Osteocyte (in vitro differentiated cells): Measurements from ENCODE around the gene ENPP7. TPM values are rescaled to one million over a fixed set of nuclear protein-coding genes. Genes with fewer than 3 reads are reported as not detected.

ENCODE experiments used
- DNase-seq: peaks from one replicate; pipeline ENCODE4 v3.0.0; 2021; ENCODE audit warnings: mixed read lengths; ENCODE audit not compliant: unreplicated experiment; ENCODE audit errors: extremely low spot score
- H3K27ac Mint-ChIP-seq: one replicate; pipeline ENCODE4 v1.8.0; 2021; ENCODE audit warnings: mild to moderate bottlenecking, mixed read lengths; ENCODE audit not compliant: unreplicated experiment
- H3K27me3 Mint-ChIP-seq: one replicate; pipeline ENCODE4 v1.8.0; 2021; ENCODE audit warnings: mixed read lengths; ENCODE audit not compliant: unreplicated experiment
- H3K36me3 Mint-ChIP-seq: one replicate; pipeline ENCODE4 v1.8.0; 2021; ENCODE audit warnings: mixed read lengths; ENCODE audit not compliant: unreplicated experiment
- H3K4me1 Mint-ChIP-seq: one replicate; pipeline ENCODE4 v1.8.0; 2021; ENCODE audit warnings: mixed read lengths; ENCODE audit not compliant: unreplicated experiment
- H3K4me3 Mint-ChIP-seq: one replicate; pipeline ENCODE4 v1.8.0; 2021; ENCODE audit warnings: mild to moderate bottlenecking, moderate library complexity, mixed read lengths; ENCODE audit not compliant: unreplicated experiment
- H3K9me3 Mint-ChIP-seq: one replicate; pipeline ENCODE4 v1.8.0; 2021; ENCODE audit warnings: mixed read lengths; ENCODE audit not compliant: unreplicated experiment
- CTCF ChIP-seq: fragments of 200-600 bp; sonication (generic); IDR thresholded peaks from 2 replicates; pipeline ENCODE4 v1.5.0; 2021; ENCODE audit warnings: antibody characterized with exemption, mild to moderate bottlenecking, moderate library complexity
- total RNA-seq: library from RNA; stranded (reverse); gene quantifications from 2 replicates; pipeline ENCODE4 v1.2.1, GENCODE V29; 2021

ENPP7 gene
- total RNA-seq, 1 donor from 2014 or later: not detected

GRCh38 chr17:79684132-79684985, 46.4 kb upstream of the ENPP7 start:
- TF ChIP-seq CTCF: no peak
- no peaks in the 10 kb centered on the region for H3K4me1 Mint-ChIP-seq
- no peak for DNase-seq
- no peaks in the 10 kb centered on the region for H3K36me3 Mint-ChIP-seq
- H3K9me3 Mint-ChIP-seq: no peaks in the 10 kb centered on the region
- H3K27me3 Mint-ChIP-seq: peaks cover 61% of the 10 kb centered on the region
- no peak overlapping the region for H3K4me3 Mint-ChIP-seq
- no peak overlapping the region for H3K27ac Mint-ChIP-seq

- no peaks in the 10 kb centered on the region for H3K36me3 Mint-ChIP-seq
- no peaks in the 10 kb centered on the region for H3K4me1 Mint-ChIP-seq
- peaks cover 64% of the 10 kb centered on the region for H3K27me3 Mint-ChIP-seq
- H3K9me3 Mint-ChIP-seq: no peaks in the 10 kb centered on the region
- H3K4me3 Mint-ChIP-seq: no peak overlapping the region
- no peak overlapping the region for H3K27ac Mint-ChIP-seq
- no peak for DNase-seq
- TF ChIP-seq CTCF: no peak
These were observed 45.6 kb upstream of the ENPP7 start for GRCh38 chr17:79685121-79685520.

GRCh38 chr17:79686476-79686875, 44.3 kb upstream of the ENPP7 start:
- no peaks in the 10 kb centered on the region for H3K4me1 Mint-ChIP-seq
- no peaks in the 10 kb centered on the region for H3K9me3 Mint-ChIP-seq
- H3K4me3 Mint-ChIP-seq: no peak overlapping the region
- no peaks in the 10 kb centered on the region for H3K36me3 Mint-ChIP-seq
- no peak overlapping the region for H3K27ac Mint-ChIP-seq
- DNase-seq: no peak
- no peak for TF ChIP-seq CTCF
- peaks cover 65% of the 10 kb centered on the region for H3K27me3 Mint-ChIP-seq

GRCh38 chr17:79690466-79690865, 40.3 kb upstream of the ENPP7 start:
- Mint-ChIP-seq H3K4me1 (peaks cover 2% of the 10 kb centered on the region), H3K9me3 (no peaks in the 10 kb centered on the region), H3K27me3 (peaks cover 65% of the 10 kb centered on the region), H3K27ac (no peak overlapping the region), H3K4me3 (no peak overlapping the region), H3K36me3 (no peaks in the 10 kb centered on the region)
- no peak for DNase-seq
- no peak for TF ChIP-seq CTCF

- no peaks in the 10 kb centered on the region for H3K36me3 Mint-ChIP-seq
- peaks cover 58% of the 10 kb centered on the region for H3K27me3 Mint-ChIP-seq
- no peak overlapping the region for H3K27ac Mint-ChIP-seq
- peaks cover 10% of the 10 kb centered on the region for H3K4me1 Mint-ChIP-seq
- H3K9me3 Mint-ChIP-seq: no peaks in the 10 kb centered on the region
- DNase-seq: no peak
- no peak overlapping the region for H3K4me3 Mint-ChIP-seq
- no peak for TF ChIP-seq CTCF
These were observed 39.5 kb upstream of the ENPP7 start for GRCh38 chr17:79690988-79691836.
